ENCODE data around the gene MRNIP.
"Not testable (repeated sequence)": the region's sequence is repeated elsewhere in the genome, so short reads cannot be mapped to it uniquely, and the experiment has no call there.

Gene MRNIP

GRCh38 chr5:179792612-179793467 is 65.8 kb downstream of the MRNIP start:
- Histone ChIP-seq H3F3A (ENCODE audit: control insufficient read depth, insufficient read depth) (no peaks in the 10 kb centered on the region; the same call in 1 of the 2 replicates), H3K36me3 (ENCODE audit: control insufficient read depth, low read length) (peaks cover 7% of the 10 kb centered on the region; the same call in 1 of the 2 replicates), H3K4me1 (ENCODE audit: control insufficient read depth, low read length) (peaks cover 23% of the 10 kb centered on the region), H3K9me3 (ENCODE audit: control insufficient read depth, insufficient read depth, low read length) (no peaks in the 10 kb centered on the region), H4K20me1 (ENCODE audit: control insufficient read depth, insufficient read depth, low read depth, low read length) (no peaks in the 10 kb centered on the region), H3K4me2 (ENCODE audit: low read length) (no peak overlapping the region), H3K79me2 (ENCODE audit: control insufficient read depth, low read length) (no peaks in the 10 kb centered on the region), H3K27me3 (ENCODE audit: control insufficient read depth, low read length) (no peaks in the 10 kb centered on the region), H3K4me3 (ENCODE audit: low read length) (no peak overlapping the region), H3K9me2 (replicated peaks; ENCODE audit: control insufficient read depth, low read length) (no peaks in the 10 kb centered on the region), H3K27ac (ENCODE audit: low read depth, low read length) (no peak overlapping the region)
- TF ChIP-seq EZH2phosphoT487 (IDR thresholded peaks at IDR 0.05; ENCODE audit: borderline replicate concordance, low read length) (no peak), CTCF (IDR thresholded peaks at IDR 0.05; ENCODE audit: low read depth, low read length, poor library complexity, severe bottlenecking) (no peak)

- H3F3A ChIP-seq (ENCODE audit: control insufficient read depth, insufficient read depth) = no peaks in the 10 kb centered on the region; the same call in 1 of the 2 replicates
- H3K27ac ChIP-seq (ENCODE audit: low read depth, low read length) = no peak overlapping the region
- TF ChIP-seq EZH2phosphoT487 (IDR thresholded peaks at IDR 0.05; ENCODE audit: borderline replicate concordance, low read length) (no peak), CTCF (IDR thresholded peaks at IDR 0.05; ENCODE audit: low read depth, low read length, poor library complexity, severe bottlenecking) (no peak)
- H3K4me1 ChIP-seq (ENCODE audit: control insufficient read depth, low read length) = peaks cover 23% of the 10 kb centered on the region
- H3K79me2 ChIP-seq (ENCODE audit: control insufficient read depth, low read length) = no peaks in the 10 kb centered on the region
- no peaks in the 10 kb centered on the region for H4K20me1 ChIP-seq (ENCODE audit: control insufficient read depth, insufficient read depth, low read depth, low read length)
- no peaks in the 10 kb centered on the region for H3K9me3 ChIP-seq (ENCODE audit: control insufficient read depth, insufficient read depth, low read length)
- H3K36me3 ChIP-seq (ENCODE audit: control insufficient read depth, low read length) = no peaks in the 10 kb centered on the region
- H3K4me3 ChIP-seq (ENCODE audit: low read length) = no peak overlapping the region
- no peaks in the 10 kb centered on the region for H3K9me2 ChIP-seq (replicated peaks; ENCODE audit: control insufficient read depth, low read length)
- H3K4me2 ChIP-seq (ENCODE audit: low read length) = no peak overlapping the region
- H3K27me3 ChIP-seq (ENCODE audit: control insufficient read depth, low read length) = no peaks in the 10 kb centered on the region
Measured at GRCh38 chr5:179791881-179792611, 66.6 kb downstream of the MRNIP start.

GRCh38 chr5:179789278-179789677 is 69.3 kb downstream of the MRNIP start:
- not testable (repeated sequence) for H3K4me3 ChIP-seq (ENCODE audit: low read length); H3F3A ChIP-seq (ENCODE audit: control insufficient read depth, insufficient read depth); H3K27me3 ChIP-seq (ENCODE audit: control insufficient read depth, low read length); H3K36me3 ChIP-seq (ENCODE audit: control insufficient read depth, low read length); H3K4me1 ChIP-seq (ENCODE audit: control insufficient read depth, low read length); H3K9me2 ChIP-seq (replicated peaks; ENCODE audit: control insufficient read depth, low read length); H4K20me1 ChIP-seq (ENCODE audit: control insufficient read depth, insufficient read depth, low read depth, low read length); H3K27ac ChIP-seq (ENCODE audit: low read depth, low read length); H3K79me2 ChIP-seq (ENCODE audit: control insufficient read depth, low read length); H3K9me3 ChIP-seq (ENCODE audit: control insufficient read depth, insufficient read depth, low read length); H3K4me2 ChIP-seq (ENCODE audit: low read length)
